ENCODE data around the gene CMBL. TPM values are rescaled to one million over a fixed set of nuclear protein-coding genes. Genes with fewer than 3 reads are reported as not detected.

CMBL gene
- 22.2 and 24.0 TPM in 2 replicates for total RNA-seq
- long read RNA-seq, transcript CMBL-201 (6 exons, 2,335 nt) = major isoform, 30 of 111 reads
- long read RNA-seq, partial matches to known transcripts = 79 of 111 reads
- long read RNA-seq, other reads (novel, unspliced or antisense) = 2 of 111 reads

GRCh38 chr5:10307206-10308148, at the start of gene CMBL:
Gene CMBL, minus strand, starts transcription at chr5:10307902. Its CDS starts 17,140 bp downstream, at chr5:10290762.
- Mint-ChIP-seq H3K27ac (ENCODE audit: unreplicated experiment) (peak within 1 kb of the TSS; percentile 64), H3K36me3 (ENCODE audit: low read depth) (no peaks in the 10 kb centered on the region), H3K4me1 (peaks cover 20% of the 10 kb centered on the region), H3K9me3 (no peaks in the 10 kb centered on the region), H3K4me3 (peak within 1 kb of the TSS; percentile 89), H3K27me3 (ENCODE audit: low read depth) (no peaks in the 10 kb centered on the region)
- DNase-seq (ENCODE audit: low read depth, low spot score) = peak; percentile 39
- TF ChIP-seq CTCF (conservative IDR thresholded peaks at IDR 0.05) = no peak

- peaks cover 2% of the 10 kb centered on the region for H3K36me3 Mint-ChIP-seq (ENCODE audit: low read depth)
- DNase-seq (ENCODE audit: low read depth, low spot score) = no peak
- no peak overlapping the region for H3K27ac Mint-ChIP-seq (ENCODE audit: unreplicated experiment)
- no peaks in the 10 kb centered on the region for H3K9me3 Mint-ChIP-seq
- no peak for TF ChIP-seq CTCF (conservative IDR thresholded peaks at IDR 0.05)
- H3K4me1 Mint-ChIP-seq = peaks cover 52% of the 10 kb centered on the region
- H3K4me3 Mint-ChIP-seq = peak overlapping the region; percentile 98
- no peaks in the 10 kb centered on the region for H3K27me3 Mint-ChIP-seq (ENCODE audit: low read depth)
These were observed 47.6 kb upstream of the CMBL start for GRCh38 chr5:10355071-10355889.

GRCh38 chr5:10354048-10354872, 46.6 kb upstream of the CMBL start:
- Mint-ChIP-seq H3K36me3 (ENCODE audit: low read depth) (peaks cover 2% of the 10 kb centered on the region), H3K27me3 (ENCODE audit: low read depth) (no peaks in the 10 kb centered on the region), H3K27ac (ENCODE audit: unreplicated experiment) (peak overlapping the region; percentile 98), H3K9me3 (no peaks in the 10 kb centered on the region), H3K4me3 (peak overlapping the region; percentile 98), H3K4me1 (peaks cover 52% of the 10 kb centered on the region)
- no peak for TF ChIP-seq CTCF (conservative IDR thresholded peaks at IDR 0.05)
- peak; percentile 65 for DNase-seq (ENCODE audit: low read depth, low spot score)

GRCh38 chr5:10353241-10354047, 45.7 kb upstream of the CMBL start, which contains the start of gene MARCHF6:
Gene MARCHF6, plus strand, starts transcription at chr5:10353695. Its CDS starts 204 bp downstream, at chr5:10353899.
- peak within 1 kb of the TSS; percentile 99 for H3K27ac Mint-ChIP-seq (ENCODE audit: unreplicated experiment)
- DNase-seq (ENCODE audit: low read depth, low spot score) = peak; percentile 90
- H3K4me3 Mint-ChIP-seq = peak within 1 kb of the TSS; percentile 98
- no peak for TF ChIP-seq CTCF (conservative IDR thresholded peaks at IDR 0.05)
- H3K36me3 Mint-ChIP-seq (ENCODE audit: low read depth) = peaks cover 2% of the 10 kb centered on the region
- H3K27me3 Mint-ChIP-seq (ENCODE audit: low read depth) = no peaks in the 10 kb centered on the region
- no peaks in the 10 kb centered on the region for H3K9me3 Mint-ChIP-seq
- peaks cover 48% of the 10 kb centered on the region for H3K4me1 Mint-ChIP-seq
